Muscle of back (tissue), 11 donors: ENCODE measurements around the gene MKKS. TPM values are rescaled to one million over a fixed set of nuclear protein-coding genes. Genes with fewer than 3 reads are reported as not detected.

Source experiments
- DNase-seq, 3 donors: peaks; one replicate each; pipeline versions ENCODE4 v3.0.0 to v3.0.0-alpha.2; 2013
- polyA plus RNA-seq, 10 donors: library from polyadenylated mRNA; unstranded; fragments of 120-200 nt; gene quantifications; one replicate each; pipeline ENCODE4 v1.2.1, GENCODE V29; 2013; ENCODE audit not compliant: insufficient read length in 10 of 10

Gene MKKS
- polyA plus RNA-seq, 10 donors = 16.9 to 23.2 (median 20.4) TPM

DNA sequence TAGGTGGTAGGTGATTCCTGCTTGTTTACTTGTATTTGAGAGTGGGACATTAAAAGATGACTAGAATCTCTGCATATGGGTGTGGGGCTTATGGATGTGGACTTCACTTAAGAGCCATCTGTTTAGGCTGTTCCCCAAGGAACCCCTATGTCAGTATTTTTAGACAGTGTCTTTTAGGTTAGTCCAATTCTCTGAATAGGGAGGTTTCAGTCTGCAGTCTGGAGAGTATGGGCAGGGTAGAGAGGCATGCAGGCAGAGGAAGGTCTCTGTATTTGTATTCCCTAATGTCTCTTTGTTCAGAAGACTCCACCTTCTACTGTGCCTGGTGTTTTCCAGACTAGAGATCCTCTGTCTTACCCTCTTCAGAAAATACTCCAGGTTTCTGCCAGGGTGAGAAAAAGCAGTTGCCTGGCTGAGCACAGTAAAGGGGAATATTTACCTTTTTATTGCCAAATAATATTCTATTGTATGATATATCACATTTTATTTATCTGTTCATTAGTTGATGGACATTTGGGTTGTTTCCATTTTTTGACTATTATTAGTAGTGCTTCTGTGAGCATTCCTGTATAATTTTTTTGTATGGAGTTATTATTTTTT is 20.2 kb upstream of the MKKS start:
- peak in 1 of 3 donors; percentile 23 for DNase-seq

DNA sequence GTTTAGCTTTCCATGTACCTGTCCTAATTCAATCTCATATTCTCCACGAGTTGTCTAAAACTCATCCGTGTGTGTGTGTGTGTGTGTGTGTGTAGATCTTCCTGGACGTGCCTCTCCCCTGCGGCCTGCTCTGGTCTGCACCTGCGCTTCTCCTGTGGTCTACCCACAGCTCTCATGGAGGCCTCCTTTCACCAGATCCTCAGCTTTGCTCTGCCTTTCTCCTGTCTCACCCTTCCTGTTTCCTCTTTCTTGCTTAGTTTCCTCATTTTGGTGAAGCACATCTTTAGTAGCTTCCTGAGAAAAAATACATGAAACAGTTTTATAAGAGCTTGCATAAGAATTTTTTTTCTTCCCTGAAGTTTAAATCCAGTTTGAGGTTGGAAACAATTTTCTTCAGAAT is 19.2 kb upstream of the MKKS start:
- peak in 1 of 3 donors; percentile 34 for DNase-seq

DNA sequence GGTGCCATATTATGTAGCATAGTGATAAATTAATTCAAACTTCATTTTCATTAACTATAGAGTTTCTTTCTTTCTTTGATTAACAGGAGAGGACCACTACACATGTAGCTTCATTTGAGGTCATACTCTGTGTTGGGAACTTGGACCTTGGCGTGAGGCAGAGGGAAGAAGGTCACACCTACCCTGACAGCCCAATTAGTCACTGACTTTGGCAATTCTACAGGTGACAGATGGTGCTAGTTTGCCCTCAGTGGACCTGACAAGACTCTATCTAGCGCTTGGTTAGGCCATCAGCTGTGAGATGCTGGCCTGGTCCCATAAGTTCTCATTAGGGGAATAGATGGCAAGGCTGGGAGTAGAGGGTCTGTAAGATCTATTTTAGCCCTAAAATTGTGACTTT is 15.2 kb upstream of the MKKS start:
- no peak for DNase-seq

DNA sequence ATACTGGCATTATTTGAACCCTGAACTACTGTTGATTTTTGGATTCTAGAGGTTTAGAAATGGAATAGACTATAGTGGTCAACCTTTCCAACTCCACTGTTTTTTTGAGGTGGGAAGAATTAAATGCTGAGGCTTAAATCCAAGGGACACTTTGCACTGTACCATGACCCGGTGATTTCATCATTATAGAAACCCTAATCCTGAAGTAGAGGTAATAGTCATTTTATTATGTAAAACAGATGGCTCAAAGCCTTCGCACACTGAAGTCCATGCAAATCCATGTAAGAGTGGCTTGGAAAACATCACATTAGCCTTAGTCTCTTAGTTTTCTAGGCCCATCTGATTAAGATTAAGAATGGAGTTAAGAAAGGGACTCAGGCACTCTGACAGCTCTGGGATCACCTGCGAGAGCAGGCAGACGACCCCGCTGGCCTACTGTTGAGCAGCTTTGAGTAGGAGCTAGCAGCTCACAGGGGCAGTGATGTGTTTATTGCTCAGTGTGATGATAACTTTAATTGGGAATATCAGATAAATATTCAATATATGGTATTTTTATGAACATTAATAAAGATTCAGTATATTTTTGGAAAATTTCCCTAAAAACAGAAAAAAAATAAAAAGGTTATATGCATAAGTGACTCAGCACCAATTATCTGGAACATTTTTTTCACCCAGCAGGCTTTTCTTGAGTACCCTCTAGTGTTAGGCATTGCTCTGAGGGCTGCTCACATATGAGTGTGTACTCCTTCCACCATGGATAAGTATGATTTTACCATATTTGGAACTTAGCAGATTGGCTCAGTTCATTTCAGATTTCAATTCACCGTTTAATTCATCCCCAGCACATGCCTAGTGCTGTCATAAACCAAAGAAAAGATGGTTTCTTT is 14.5 kb upstream of the MKKS start:
- DNase-seq = no peak

- peak in 1 of 3 donors; percentile 26 for DNase-seq
These were observed 13.0 kb upstream of the MKKS start for GRCh38 chr20:10447028-10447427.

- no peak for DNase-seq
These were observed 11.7 kb upstream of the MKKS start for GRCh38 chr20:10445758-10446157.

- DNase-seq = no peak
These were observed 9.9 kb upstream of the MKKS start for GRCh38 chr20:10443936-10444335.

DNA sequence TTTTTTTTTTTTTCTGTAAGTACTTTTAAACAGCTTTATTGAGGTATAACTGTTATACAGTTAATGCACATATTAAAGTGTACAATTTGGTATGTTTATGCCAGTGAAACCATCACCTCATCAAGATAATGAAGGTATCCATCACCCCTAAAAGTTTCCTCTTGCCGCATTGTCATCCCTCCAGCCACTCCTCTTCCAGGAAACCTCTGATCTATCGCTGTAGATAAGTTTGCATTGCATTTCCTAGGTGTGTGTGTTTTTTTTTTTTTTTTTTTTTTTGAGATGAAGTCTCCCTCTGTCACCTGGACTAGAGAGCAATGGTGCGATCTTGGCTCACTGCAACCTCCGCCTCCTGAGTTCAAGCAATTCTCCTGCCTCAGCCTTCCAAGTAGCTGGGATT is 4.2 kb upstream of the MKKS start:
- no peak for DNase-seq

GRCh38 chr20:10436053-10436699 is 2.2 kb upstream of the MKKS start:
- no peak for DNase-seq

- peak; percentile 98 for DNase-seq
These were observed 1.1 kb upstream of the MKKS start, which contains the start of gene SLX4IP for GRCh38 chr20:10434832-10435812. TSS of gene SLX4IP (plus strand) at chr20:10435305. CDS start at chr20:10458205, 22,900 bp downstream.

DNA sequence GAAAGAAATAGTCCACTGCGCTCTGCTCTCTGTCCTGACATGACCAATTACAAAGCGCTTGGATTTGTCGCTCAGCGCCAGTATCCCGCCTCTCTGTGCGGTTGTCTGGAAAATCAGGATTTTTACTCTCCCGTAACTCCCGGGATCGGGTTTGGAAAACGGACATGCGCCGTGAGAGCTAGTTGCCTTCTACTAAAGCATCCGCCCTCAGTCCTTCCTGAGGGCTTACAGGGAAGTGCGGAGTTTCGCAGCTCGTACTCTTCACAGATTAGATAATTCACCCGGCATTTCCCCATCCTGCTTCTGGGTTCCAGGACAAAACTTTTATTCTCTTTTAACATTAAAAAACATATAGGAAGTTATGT is 427 bp upstream of the MKKS start:
- peak; percentile 98 to 100 (median 99) for DNase-seq

GRCh38 chr20:10433014-10433622 is 904 bp downstream of the MKKS start:
- DNase-seq = peak in 1 of 3 donors; percentile 8

- no peak for DNase-seq
These were observed 1.9 kb downstream of the MKKS start for GRCh38 chr20:10432079-10432478.

GRCh38 chr20:10430704-10431103 is 3.3 kb downstream of the MKKS start:
- DNase-seq = no peak

- DNase-seq = no peak
These were observed 4.0 kb downstream of the MKKS start for GRCh38 chr20:10430000-10430466.

- no peak for DNase-seq
These were observed 4.5 kb downstream of the MKKS start for GRCh38 chr20:10429443-10429981.

GRCh38 chr20:10428008-10428407 is 6.0 kb downstream of the MKKS start:
- no peak for DNase-seq

DNA sequence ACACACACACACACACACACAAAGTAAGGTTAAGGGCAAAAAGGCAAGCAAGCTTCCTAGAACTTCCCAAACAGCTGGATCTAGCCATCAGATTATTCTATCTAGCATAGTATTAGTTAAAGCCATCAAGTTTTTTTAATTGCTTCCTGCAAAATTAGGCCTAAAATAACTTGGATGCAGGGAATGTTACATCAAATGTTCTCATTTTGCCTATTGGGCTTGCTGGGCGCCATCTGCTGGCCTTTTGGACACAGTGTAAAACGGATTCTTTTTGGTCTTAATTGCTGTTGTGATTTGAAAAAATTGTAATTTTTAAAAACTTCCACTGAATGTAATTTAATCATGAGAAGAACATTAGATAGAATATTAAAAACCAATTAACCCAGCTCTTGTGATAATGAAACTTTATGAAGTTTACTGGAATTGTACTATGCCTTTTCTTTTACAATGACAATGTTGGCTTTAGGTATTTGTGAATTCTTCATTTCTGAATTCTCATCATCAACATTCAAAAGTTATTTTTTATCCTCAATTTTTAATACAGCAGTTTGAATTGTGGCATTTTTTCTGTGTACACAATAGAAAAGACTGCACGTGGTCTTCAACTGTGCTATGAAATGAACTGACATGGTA is 6.8 kb downstream of the MKKS start:
- DNase-seq = peak; percentile 32 to 76 (median 46)

DNA sequence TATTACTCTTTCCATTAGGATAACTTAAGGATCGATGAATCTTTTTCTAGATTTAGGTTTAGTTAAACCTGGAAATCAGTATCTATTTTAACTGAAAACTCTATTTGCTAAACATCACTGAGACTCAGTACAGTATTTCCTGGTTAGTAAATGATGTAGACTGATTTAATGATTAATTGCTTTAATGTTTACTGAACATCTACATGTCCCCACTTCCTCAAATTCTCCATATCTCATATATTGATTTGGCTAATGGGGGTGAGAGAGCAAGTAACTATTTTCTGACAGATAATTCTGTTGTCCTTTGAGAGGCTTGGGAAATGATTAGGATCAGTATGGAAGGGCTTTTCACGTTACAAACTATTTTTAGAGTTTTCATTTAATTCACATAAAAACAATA is 10.3 kb downstream of the MKKS start:
- DNase-seq = no peak

GRCh38 chr20:10419550-10420133 is 14.4 kb downstream of the MKKS start:
- no peak for DNase-seq
